Stimulated activated CD4-positive, alpha-beta T cell treated with anti-CD3 and anti-CD28 coated beads, Interleukin-12 subunit alpha, Interleukin-12 subunit beta, amount 100 ng/mL, for 48 hours (primary cell): ENCODE measurements around the gene FNDC5.

Experiments
- DNase-seq, 3 donors: peaks; one replicate each; pipeline ENCODE4 v3.0.0-alpha.2; 2020; ENCODE audit warnings: low read depth in 2 of 3, low spot score in 1 of 3

The FNDC5 gene

GRCh38 chr1:32865639-32866405 lies 4.9 kb downstream of the FNDC5 start:
- no peak for DNase-seq

GRCh38 chr1:32864375-32865019 lies 6.2 kb downstream of the FNDC5 start:
- DNase-seq: no peak

- DNase-seq: no peak
Observed at GRCh38 chr1:32863881-32864245, 6.8 kb downstream of the FNDC5 start.

DNA sequence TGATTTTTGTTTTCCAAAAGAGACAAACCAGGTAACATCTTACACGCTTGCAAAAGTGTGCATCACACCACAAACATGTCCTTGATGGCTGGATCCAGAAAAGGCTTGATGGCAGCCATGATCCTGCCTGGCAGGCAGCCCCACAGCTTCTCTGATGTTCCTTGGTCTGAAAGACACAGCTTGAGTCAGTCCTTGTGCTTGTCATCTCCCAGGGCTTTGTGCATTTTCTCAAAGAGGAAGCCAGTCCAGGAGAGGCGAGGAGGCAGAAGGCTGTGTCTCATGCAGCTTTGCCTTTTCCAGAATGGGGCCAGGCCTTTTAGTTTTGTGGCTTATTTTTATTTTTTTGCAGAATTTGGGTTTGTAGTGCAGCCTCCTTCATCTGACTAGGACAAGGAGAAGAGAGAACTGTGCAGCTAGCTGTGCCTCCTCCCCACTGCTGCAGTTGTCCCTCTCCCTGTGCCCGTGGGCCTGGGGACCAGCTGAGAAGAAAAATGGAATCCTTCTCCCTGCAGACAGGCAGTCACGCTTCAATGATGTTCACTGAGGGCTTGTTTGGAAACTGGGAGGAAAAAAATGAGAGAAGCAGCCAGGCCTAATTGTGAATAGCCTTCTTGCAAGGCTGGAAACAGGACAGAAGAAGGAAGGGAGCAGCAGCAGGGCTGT lies 7.4 kb downstream of the FNDC5 start:
- no peak for DNase-seq

DNA sequence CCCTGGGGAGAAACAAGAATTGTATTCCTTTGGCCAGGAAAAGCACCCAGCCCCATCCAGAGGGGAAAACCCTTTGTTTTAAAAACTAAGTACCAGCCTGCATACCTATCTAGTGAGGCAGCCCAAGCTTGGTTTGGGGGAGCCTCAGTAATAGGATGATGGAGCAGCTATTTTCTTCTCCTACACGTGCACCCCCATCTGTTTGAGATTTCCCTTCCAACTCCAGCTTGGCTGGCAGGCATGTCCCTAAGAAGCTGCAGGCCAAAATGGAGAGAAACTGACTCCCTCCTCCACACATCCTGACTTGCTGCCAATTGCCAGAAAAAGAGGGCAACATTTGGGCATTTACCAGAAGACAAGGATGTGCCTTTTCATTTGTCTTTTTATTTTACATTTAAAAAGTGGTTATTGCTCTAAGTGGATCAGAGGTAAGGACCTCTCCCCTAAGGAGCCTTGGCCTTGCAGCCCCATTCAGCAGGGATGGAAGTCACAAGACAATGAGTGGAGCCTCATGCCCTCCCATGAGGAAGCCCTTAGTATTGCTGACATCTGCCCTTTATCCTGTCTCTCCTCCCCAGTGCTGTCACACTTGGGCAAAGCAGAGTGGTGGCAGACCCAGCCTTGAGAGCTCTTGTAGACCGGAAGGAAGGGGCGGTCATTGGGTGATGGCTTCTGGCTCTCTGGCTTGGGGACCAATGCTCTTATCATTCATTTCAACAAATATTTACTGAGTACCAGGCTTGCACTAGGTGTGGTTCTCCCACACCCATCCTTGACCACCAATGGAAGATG lies 8.6 kb downstream of the FNDC5 start:
- no peak for DNase-seq

DNA sequence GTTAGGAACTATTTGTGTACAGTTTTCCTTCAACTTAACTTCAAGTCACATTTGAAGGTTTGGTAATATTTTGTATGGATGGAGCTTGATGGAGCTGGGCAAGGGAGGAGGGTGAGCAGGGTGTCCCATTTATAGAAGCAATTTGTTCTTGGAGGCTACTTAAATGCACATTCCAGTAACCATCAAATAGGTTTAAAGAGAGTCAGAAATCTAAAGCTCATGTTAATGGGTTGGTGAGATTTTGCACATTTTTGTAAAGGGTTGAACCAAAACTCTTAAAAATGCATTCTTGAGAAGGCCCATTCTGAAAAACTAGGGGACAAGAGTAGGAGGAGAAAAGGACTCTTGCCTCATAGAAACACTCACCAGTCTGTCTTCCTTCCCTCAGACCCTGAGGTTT lies 10.1 kb downstream of the FNDC5 start:
- no peak for DNase-seq

GRCh38 chr1:32859915-32860314 lies 10.8 kb downstream of the FNDC5 start:
- no peak for DNase-seq

DNA sequence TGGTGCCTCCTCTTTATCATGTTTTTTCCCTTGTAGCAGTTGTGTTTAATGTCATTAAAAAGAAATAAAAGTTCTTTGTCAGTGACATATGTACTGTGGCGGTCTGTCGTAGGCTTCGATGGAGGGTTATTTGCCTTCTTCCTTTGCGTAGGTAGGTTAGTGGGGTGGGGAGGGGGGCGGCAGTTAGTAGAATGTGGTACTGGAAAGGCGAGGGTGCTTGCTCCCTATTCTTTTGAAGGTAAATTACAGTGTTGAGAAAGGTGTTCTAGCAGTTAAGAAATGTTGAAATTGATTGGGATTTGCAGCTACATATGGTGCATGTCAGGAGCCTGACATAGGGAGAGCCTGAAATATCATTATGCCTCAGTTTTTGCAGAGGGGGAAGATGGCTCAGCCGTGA lies 11.9 kb downstream of the FNDC5 start:
- no peak for DNase-seq

GRCh38 chr1:32858136-32858535 lies 12.6 kb downstream of the FNDC5 start:
- DNase-seq: no peak

GRCh38 chr1:32855861-32856617 lies 14.7 kb downstream of the FNDC5 start:
- no peak for DNase-seq

DNA sequence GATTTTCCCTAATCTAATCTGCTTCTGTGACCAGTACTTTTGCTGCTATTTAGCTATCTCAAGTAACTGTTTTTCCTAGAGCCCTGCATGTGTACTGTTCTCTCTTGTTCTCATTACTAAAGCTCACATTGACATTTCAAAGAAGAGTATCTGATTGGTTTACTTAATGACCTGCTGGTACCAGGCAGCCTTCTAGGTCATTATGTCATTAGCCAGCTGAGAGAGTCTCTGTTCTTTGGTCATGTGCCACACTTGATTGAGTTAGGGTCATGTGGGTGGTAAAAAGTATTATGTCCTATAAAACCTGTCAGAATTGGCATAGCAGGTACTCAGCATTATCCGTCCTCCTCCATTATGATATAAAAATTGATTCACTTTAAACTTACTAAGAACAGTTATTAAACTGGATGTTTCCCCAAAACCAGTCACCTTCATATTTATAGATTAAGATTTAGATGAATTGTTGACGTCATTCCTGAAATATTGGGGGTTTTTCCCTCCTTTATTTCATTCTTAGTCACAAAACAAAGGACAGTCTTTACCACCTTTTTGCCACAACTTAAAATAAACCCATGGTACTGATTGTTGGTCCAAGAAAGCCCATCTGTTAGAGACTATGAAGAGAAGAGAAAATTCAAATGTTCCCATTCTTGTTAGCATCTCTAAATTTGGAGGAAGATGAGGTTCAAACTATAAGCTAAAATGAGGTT lies 22.2 kb downstream of the FNDC5 start:
- DNase-seq: no peak

- no peak for DNase-seq
Observed at GRCh38 chr1:32831878-32832277, 38.8 kb downstream of the FNDC5 start.

DNA sequence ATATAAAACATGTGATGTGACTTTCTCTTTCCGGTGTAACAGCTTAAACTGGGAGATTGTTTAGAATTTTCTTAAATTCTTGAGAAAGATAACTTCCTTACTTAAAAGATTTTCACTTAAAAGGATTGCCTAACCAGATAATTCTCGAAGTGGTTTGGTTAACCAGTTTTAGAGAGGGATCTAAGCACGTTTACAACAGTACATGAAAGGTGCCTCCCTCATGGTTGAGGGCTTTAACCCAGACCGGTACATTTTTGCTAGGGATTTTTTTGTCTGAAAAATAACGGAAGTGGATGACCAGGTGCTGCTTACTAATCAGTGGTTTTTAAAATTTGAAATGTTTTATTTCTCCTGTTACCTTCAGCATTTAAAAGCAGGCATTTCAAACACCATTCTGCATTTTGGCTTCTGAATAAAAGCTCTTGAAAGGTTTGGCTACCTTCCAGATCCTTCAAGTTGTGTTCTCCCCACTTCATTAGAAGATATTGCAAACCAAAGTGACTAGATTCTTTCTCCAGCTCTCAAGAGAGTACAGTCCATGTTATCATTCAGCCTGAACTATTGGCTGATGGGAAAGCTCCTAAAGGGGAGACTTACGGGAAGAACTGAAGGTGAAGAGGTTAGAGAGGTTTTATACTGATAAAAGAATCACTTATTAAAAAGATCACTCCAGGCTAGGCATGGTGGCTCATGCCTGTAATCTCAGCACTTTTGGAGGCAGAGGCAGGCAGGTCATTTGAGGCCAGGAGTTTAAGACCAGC lies 40.4 kb downstream of the FNDC5 start:
- DNase-seq: no peak

- no peak for DNase-seq
Observed at GRCh38 chr1:32828341-32828740, 42.4 kb downstream of the FNDC5 start.

DNA sequence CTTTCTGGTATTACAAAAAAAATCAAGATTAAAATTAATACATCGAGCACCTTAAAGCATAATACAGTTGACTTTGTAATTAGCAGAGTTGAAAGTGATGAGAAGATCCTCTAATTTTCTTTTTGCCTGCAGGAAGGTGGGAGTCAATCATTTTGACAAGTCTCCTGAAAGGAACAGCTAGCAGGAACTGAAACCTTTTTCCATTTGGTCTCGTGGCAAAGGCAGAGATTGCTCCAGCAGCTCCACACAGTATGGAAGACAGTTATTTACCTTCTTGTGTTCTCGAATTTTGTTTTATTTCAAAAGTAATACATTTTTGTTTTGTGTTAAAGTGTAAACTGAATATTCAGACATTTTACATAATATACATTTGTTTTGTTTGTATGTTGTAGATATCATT lies 45.5 kb downstream of the FNDC5 start:
- DNase-seq: no peak

GRCh38 chr1:32818804-32819541 lies 51.7 kb downstream of the FNDC5 start:
- DNase-seq: peak in 1 of 3 donors; percentile 8

DNA sequence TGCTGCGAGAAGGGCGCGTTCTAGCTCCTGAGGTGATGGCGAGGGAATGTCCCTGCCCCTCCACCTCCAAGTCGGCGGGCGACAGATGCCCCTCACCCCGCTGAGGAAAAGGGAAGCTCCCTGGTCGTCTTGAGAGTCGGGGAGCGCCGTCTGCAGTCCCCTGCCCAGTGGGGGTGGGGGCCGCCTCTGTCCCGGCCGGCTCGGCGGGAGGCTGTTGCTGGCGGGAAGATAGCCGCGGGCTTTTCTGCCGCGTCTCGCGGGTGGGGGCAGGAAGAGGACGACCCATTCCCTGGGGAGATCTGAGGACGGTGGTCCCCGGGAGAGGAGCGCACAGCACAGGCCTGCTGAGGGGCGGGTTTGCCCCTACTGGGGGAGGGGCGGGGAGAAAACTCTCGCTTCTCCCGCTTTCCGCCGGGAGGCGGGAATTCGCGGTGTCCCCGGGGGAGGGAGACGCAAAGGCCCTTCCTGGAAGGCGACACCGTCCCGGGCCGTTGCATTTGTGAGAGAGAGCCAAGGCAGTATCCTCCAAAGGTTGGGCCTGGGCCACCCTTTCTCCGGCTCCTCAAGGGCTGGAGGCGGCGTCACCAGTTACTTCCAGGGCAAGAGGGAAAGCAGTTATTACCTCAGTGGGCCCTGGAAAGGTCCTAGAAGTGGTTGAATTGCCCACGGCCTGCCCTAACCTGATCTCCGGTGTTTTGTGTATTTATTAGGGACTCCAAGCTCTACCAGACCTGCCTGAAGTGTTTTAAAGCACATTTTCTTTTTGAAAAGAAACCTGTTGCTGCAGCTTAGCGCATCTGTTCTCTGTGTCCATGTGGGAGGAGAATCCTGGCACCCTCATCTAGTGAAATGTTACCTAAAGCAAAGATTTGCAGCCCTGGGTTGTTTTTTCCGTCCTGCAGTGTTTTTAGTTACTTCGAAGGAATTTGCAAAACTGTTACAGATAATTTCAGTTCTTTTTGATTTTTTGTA lies 52.6 kb downstream of the FNDC5 start:
- DNase-seq: peak in 2 of 3 donors; percentile 8 to 21
